Fibroblast of villous mesenchyme (primary cell): ENCODE data around the gene KRT71. TPM values are rescaled to one million over a fixed set of nuclear protein-coding genes. Genes with fewer than 3 reads are reported as not detected.

Experiments used
- DNase-seq: peaks from one replicate; pipeline ENCODE4 v3.0.0-alpha.2; 2010; ENCODE audit warnings: low read depth
- H3K4me3 ChIP-seq: 2 replicates; pipeline ENCODE4 v1.5.1; 2011; ENCODE audit warnings: low read depth, mild to moderate bottlenecking, low read length
- total RNA-seq: library from RNA; depleted of rRNA; stranded (reverse); fragments of >200 nt; gene quantifications from 2 replicates; pipeline ENCODE4 v1.2.3, GENCODE V29; 2012
- TF ChIP-seq, protein P1 (sequence below): IDR thresholded peaks from 2 replicates; pipeline ENCODE4 v1.5.1; 2012; ENCODE audit warnings: low read depth, mild to moderate bottlenecking, low read length; ENCODE audit not compliant: insufficient read depth

The KRT71 gene
- total RNA-seq, 1 donor: not detected

- TF ChIP-seq, protein P1, sequence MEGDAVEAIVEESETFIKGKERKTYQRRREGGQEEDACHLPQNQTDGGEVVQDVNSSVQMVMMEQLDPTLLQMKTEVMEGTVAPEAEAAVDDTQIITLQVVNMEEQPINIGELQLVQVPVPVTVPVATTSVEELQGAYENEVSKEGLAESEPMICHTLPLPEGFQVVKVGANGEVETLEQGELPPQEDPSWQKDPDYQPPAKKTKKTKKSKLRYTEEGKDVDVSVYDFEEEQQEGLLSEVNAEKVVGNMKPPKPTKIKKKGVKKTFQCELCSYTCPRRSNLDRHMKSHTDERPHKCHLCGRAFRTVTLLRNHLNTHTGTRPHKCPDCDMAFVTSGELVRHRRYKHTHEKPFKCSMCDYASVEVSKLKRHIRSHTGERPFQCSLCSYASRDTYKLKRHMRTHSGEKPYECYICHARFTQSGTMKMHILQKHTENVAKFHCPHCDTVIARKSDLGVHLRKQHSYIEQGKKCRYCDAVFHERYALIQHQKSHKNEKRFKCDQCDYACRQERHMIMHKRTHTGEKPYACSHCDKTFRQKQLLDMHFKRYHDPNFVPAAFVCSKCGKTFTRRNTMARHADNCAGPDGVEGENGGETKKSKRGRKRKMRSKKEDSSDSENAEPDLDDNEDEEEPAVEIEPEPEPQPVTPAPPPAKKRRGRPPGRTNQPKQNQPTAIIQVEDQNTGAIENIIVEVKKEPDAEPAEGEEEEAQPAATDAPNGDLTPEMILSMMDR: no peak
- H3K4me3 ChIP-seq: no peak overlapping the region
- DNase-seq: no peak
These were observed 12.4 kb downstream of the KRT71 start for GRCh38 chr12:52540531-52540930.

- H3K4me3 ChIP-seq: no peak overlapping the region
- no peak for DNase-seq
- TF ChIP-seq, protein P1: no peak
These were observed 13.1 kb downstream of the KRT71 start for GRCh38 chr12:52539821-52540173.

DNA sequence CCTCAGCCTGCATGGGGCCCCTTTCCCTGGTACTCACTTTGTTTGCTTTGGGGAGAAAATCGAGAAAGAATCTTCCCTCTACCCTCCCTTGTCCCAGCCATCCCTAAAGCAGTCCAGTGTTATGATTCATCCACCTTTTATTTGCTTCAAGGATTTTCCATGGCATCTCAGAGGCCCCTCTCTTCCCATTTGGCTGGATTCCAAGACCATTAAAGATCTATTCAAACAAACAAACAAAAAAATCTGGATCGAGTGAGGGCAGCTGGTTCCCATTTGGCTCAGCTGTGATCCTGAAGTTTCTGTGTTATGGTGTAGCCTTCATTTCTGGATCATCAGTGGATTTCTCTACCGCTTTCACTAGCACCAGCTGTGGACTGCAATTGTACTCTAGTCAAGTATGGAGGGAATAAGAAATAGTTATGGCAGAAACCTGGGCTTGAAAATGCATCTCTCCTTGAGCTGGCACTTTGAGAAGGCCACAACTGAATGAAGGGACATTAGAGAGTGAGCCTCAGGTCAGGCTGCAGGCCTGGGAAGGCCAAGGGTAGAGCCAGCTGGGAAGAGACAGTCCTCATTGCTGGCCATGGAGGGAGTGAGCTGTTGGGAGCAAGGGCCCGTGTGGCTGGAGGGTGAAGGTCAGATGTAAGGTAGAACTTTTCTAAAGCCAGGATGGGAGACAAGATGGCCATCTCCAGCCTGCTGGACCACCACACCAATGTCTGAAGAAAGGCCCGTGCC lies 13.7 kb downstream of the KRT71 start:
- DNase-seq: peak; percentile 80
- H3K4me3 ChIP-seq: no peak overlapping the region
- TF ChIP-seq, protein P1: no peak

DNA sequence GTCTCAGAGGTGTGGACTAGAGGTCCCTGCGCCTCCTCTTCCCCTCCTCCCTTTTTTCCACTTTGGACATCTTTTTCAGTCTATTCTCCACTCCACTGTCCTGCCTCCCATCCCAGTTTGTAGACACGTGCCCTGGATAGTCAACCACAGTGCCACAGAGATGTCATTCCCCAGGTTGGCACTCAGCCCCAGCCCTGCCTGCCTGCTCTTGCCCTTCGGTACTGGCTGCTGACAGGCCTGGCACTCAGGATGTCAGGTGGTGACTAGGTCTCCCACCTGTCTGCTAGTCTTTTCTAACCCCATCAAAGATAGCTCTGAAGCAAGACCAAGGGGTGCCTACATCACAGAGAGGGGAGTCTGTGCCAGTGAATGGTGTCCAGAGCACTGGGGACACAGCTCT lies 15.8 kb downstream of the KRT71 start:
- TF ChIP-seq, protein P1: no peak
- no peak overlapping the region for H3K4me3 ChIP-seq
- DNase-seq: no peak

GRCh38 chr12:52535574-52535973 lies 17.4 kb downstream of the KRT71 start:
- no peak for DNase-seq
- no peak overlapping the region for H3K4me3 ChIP-seq
- TF ChIP-seq, protein P1: no peak

DNA sequence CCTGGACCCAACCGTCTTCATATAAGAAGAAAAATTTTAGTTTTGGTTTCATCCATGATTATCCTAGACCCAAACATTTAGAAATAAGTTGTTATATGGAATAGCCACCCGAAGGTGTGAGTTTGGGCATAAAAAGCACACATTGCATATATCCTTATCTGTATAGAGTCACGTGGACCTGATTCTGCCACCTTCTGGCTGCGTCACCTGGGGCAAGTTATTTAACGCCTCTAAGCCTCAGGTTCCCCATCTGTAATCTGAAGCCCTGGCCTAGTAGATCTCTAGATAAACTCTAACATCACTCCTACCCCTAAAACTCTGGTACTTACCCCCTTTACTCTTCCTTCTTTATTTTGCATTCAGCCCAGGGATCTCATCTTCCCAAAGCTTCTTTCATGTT lies 18.5 kb downstream of the KRT71 start:
- no peak overlapping the region for H3K4me3 ChIP-seq
- TF ChIP-seq, protein P1: no peak
- DNase-seq: no peak
